ENCODE data around the gene TFF2.

Gene TFF2

DNA sequence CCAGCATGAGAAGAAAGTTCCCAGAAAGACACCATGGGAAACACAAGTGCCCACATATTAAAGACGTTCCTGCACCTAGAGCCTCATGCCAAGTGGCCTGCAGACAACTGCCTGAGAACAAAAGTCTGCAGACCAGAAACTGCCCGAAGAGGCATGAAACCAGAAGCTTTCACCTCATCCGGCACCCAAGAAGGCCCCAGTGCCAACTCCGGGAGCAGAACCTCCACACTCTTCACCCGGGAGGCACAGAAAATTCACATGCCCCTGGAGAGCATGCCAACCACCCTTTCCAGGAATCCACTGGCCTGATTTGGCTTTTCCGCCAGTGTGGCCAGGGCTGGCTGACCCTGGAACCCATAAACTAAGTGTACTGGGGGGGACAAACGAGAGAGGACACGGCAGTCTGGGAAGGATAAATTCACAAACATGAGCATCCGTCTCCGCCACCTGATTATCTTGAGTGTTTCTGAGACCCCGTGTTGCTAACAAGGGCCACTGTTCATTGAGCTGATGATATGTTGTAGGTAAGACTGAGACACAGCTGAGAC is 6.8 kb downstream of the TFF2 start:
- TF ChIP-seq, protein P1, sequence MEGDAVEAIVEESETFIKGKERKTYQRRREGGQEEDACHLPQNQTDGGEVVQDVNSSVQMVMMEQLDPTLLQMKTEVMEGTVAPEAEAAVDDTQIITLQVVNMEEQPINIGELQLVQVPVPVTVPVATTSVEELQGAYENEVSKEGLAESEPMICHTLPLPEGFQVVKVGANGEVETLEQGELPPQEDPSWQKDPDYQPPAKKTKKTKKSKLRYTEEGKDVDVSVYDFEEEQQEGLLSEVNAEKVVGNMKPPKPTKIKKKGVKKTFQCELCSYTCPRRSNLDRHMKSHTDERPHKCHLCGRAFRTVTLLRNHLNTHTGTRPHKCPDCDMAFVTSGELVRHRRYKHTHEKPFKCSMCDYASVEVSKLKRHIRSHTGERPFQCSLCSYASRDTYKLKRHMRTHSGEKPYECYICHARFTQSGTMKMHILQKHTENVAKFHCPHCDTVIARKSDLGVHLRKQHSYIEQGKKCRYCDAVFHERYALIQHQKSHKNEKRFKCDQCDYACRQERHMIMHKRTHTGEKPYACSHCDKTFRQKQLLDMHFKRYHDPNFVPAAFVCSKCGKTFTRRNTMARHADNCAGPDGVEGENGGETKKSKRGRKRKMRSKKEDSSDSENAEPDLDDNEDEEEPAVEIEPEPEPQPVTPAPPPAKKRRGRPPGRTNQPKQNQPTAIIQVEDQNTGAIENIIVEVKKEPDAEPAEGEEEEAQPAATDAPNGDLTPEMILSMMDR (IDR thresholded peaks at IDR 0.05; ENCODE audit: control insufficient read depth, insufficient read depth, low read depth, low read length, missing control alignments) = no peak
- no peak for DNase-seq (ENCODE audit: low read depth)

GRCh38 chr21:42343556-42343955 is 7.2 kb downstream of the TFF2 start:
- no peak overlapping the region for H3K4me3 ChIP-seq (ENCODE audit: control insufficient read depth, low read depth, low read length)
- no peak for DNase-seq (ENCODE audit: low read depth)
- TF ChIP-seq, protein P1 (IDR thresholded peaks at IDR 0.05; ENCODE audit: control insufficient read depth, insufficient read depth, low read depth, low read length, missing control alignments) = no peak

More for the DNA sequence above, 6.8 kb downstream of the TFF2 start:
- H3K4me3 ChIP-seq (ENCODE audit: control insufficient read depth, low read depth, low read length) = no peak overlapping the region

- TF ChIP-seq, protein P1 (IDR thresholded peaks at IDR 0.05; ENCODE audit: control insufficient read depth, insufficient read depth, low read depth, low read length, missing control alignments) = no peak
- DNase-seq (ENCODE audit: low read depth) = no peak
Observed at GRCh38 chr21:42343101-42343500, 7.7 kb downstream of the TFF2 start.

GRCh38 chr21:42341776-42342542 is 8.8 kb downstream of the TFF2 start:
- TF ChIP-seq, protein P1 (IDR thresholded peaks at IDR 0.05; ENCODE audit: control insufficient read depth, insufficient read depth, low read depth, low read length, missing control alignments) = no peak
- H3K4me3 ChIP-seq (ENCODE audit: control insufficient read depth, low read depth, low read length) = no peak overlapping the region
- no peak for DNase-seq (ENCODE audit: low read depth)

More at GRCh38 chr21:42343101-42343500, 7.7 kb downstream of the TFF2 start:
- H3K4me3 ChIP-seq (ENCODE audit: control insufficient read depth, low read depth, low read length) = no peak overlapping the region

DNA sequence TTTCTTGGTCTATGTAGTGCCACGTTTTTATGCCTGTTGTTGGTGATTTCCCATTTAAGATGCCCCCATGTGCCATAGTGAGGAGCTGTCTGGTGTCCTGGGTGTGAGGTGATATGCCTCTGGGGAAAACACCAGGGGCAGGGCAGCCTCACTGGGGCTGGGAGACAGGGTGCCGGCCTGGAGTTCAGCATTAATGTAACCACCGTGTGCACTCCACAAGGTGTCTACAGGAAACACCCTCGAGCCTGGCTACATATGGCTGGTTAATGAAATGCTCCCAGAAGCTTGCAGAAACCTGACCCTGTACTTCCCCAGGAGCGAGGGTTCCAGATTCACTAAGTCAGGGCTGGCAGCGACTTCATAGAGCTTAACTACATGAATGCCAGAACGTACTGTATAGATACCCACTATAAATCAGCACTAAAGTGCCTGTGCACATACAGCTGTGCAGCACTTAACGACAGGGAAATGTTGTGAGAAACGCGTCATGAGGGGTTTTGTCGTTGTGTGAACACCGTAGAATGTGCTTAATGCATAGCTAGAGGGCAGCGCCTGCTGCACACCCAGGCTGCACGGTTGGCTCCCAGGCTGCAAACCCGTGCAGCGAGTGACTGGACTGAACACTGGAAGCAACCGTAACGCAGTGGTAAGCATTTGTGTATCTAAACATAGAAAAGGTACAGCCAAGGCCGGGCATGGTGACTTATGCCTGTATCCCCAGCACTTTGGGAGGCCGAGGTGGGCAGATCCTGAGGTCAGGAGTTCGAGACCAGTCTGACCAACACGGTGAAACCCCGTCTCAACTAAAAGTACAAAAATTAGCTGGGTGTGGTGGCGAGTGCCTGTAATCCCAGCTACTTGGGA is 10.4 kb downstream of the TFF2 start:
- no peak for DNase-seq (ENCODE audit: low read depth)
- H3K4me3 ChIP-seq (ENCODE audit: control insufficient read depth, low read depth, low read length) = no peak overlapping the region
- TF ChIP-seq, protein P1 (IDR thresholded peaks at IDR 0.05; ENCODE audit: control insufficient read depth, insufficient read depth, low read depth, low read length, missing control alignments) = no peak
